Uterus (tissue), 2 donors: ENCODE data around the gene FOXC2.

Experiments
- CTCF ChIP-seq, 4 experiments: fragments of 200-600 bp in 2 of 4; fragments of 450-650 bp in 2 of 4; sonication (generic) in 2 of 4; IDR thresholded peaks; one replicate each; pipeline ENCODE4 v1.5.1; 2016 to 2019; ENCODE audit warnings: antibody characterized with exemption in 4 of 4, mild to moderate bottlenecking in 2 of 4, moderate library complexity in 1 of 4
- POLR2A ChIP-seq, 2 donors: fragments of 450-650 bp; IDR thresholded peaks; one replicate each; pipeline ENCODE4 v1.6.1; 2016; ENCODE audit warnings: antibody characterized with exemption in 2 of 2, mild to moderate bottlenecking in 1 of 2, moderate library complexity in 1 of 2

- TF ChIP-seq CTCF (IDR thresholded peaks at IDR 0.05) = no peak
- no peak for TF ChIP-seq POLR2A (IDR thresholded peaks at IDR 0.05)
Observed at GRCh38 chr16:86604436-86605193, 38.0 kb downstream of the FOXC2 start.
